Measurements from ENCODE around the gene SATB2.

GRCh38 chr2:199440118-199440517 lies 17.6 kb downstream of the SATB2 start:
- no peak for TF ChIP-seq POLR2A (IDR thresholded peaks at IDR 0.05)
- TF ChIP-seq CTCF (IDR thresholded peaks at IDR 0.05 in 8 of 11, conservative IDR thresholded peaks at IDR 0.05 in 3 of 11): no peak

Data from spleen (tissue), 7 donors.